Neural cell (in vitro differentiated cells): ENCODE data around the gene MRPL42.

Experiments
- CTCF ChIP-seq: fragments of 450-650 bp; IDR thresholded peaks from 2 replicates; pipeline ENCODE4 v1.5.1; 2014; ENCODE audit warnings: antibody characterized with exemption, mild to moderate bottlenecking, moderate library complexity; ENCODE audit not compliant: poor library complexity, severe bottlenecking
- EZH2 ChIP-seq: fragments of 200-600, 300-800 bp; shearing (Covaris generic), sonication (generic); IDR thresholded peaks from 2 replicates; pipeline ENCODE4 v1.6.1; 2014; ENCODE audit warnings: antibody characterized with exemption, low read length, borderline replicate concordance, mild to moderate bottlenecking; ENCODE audit not compliant: insufficient read depth, poor library complexity, severe bottlenecking
- REST ChIP-seq: IDR thresholded peaks from 2 replicates; pipeline ENCODE4 v1.6.1; 2012; ENCODE audit warnings: borderline replicate concordance
- SMC3 ChIP-seq: fragments of 450-650 bp; conservative IDR thresholded peaks from 2 replicates; pipeline ENCODE4 v1.6.1; 2014; ENCODE audit warnings: antibody characterized with exemption, mild to moderate bottlenecking, moderate library complexity; ENCODE audit not compliant: poor library complexity

GRCh38 chr12:93507165-93507564, 39.9 kb downstream of the MRPL42 start:
- TF ChIP-seq CTCF (no peak), EZH2 (no peak), REST (no peak), SMC3 (no peak)
